LNCaP clone FGC (cell line): ENCODE results near the gene TRIM33.
"Not testable (repeated sequence)": the region's sequence is repeated elsewhere in the genome, so short reads cannot be mapped to it uniquely, and the experiment has no call there.

ENCODE experiments used
- DNase-seq: peaks from one replicate; pipeline ENCODE4 v3.0.0-alpha.2; 2011; ENCODE audit warnings: low read depth
- H3K4me3 ChIP-seq: 2 replicates; pipeline ENCODE4 v1.5.1; 2011; ENCODE audit warnings: mild to moderate bottlenecking, low read depth, low read length, control low read depth
- TF ChIP-seq, protein P1 (sequence below): IDR thresholded peaks from 2 replicates; pipeline ENCODE4 v1.5.1; 2012; ENCODE audit warnings: mild to moderate bottlenecking; ENCODE audit not compliant: control insufficient read depth, insufficient read depth; ENCODE audit errors: extremely low read depth

Gene TRIM33

DNA sequence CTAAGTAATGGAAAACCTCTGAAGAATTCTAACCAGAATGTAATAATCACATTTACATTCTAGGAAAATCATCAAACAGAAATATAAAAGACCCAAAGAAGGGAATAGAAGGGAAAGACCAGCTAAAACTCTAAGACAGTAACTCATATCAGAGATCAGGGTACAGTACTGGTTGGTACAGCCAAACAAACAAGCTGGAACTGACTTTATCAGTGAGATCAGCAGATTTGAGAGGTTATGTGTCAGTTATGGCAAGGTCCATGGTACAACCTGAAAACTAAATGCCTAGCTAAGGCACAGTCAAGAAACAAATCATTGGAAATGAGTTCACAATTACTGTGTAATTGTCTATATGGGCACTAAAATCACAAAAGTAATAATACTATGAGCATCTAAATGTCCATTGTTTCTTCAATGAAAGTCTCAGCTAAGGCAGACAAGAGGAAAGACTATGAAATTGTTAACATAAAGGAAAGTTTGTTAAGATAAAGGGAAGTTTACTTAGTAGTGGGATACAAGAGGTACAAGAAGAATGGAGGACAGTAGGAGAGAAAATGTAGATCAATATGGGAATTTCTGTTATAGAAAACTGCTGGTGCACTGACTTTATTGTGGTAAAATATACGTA, 75.8 kb downstream of the TRIM33 start:
- DNase-seq = peak; percentile 88
- TF ChIP-seq, protein P1, sequence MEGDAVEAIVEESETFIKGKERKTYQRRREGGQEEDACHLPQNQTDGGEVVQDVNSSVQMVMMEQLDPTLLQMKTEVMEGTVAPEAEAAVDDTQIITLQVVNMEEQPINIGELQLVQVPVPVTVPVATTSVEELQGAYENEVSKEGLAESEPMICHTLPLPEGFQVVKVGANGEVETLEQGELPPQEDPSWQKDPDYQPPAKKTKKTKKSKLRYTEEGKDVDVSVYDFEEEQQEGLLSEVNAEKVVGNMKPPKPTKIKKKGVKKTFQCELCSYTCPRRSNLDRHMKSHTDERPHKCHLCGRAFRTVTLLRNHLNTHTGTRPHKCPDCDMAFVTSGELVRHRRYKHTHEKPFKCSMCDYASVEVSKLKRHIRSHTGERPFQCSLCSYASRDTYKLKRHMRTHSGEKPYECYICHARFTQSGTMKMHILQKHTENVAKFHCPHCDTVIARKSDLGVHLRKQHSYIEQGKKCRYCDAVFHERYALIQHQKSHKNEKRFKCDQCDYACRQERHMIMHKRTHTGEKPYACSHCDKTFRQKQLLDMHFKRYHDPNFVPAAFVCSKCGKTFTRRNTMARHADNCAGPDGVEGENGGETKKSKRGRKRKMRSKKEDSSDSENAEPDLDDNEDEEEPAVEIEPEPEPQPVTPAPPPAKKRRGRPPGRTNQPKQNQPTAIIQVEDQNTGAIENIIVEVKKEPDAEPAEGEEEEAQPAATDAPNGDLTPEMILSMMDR = no peak
- no peak overlapping the region for H3K4me3 ChIP-seq

DNA sequence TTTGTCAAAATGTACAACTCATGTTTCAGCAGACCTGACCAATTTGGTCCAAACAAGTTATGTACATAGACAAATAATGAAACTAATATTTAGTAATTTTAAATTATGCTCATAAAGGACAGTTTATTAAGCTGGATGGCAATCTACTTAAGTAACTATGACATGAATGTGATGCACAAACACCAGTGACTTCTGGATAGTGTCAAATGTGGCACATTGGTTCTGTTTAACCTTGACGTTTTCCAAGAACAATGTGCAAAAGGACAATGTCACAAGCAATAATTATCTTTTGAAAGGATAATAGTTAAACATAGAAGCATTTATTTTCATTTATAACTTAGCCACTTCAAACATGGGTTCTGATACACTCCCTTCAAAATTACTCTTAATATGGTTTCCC, 80.0 kb downstream of the TRIM33 start:
- H3K4me3 ChIP-seq = no peak overlapping the region
- TF ChIP-seq, protein P1 = no peak
- no peak for DNase-seq

- TF ChIP-seq, protein P1 = 0 out of 2 replicates have a peak, but pooled peaks have one; percentile 27
- no peak for DNase-seq
- H3K4me3 ChIP-seq = no peak overlapping the region
Measured at GRCh38 chr1:114428083-114428754, 82.8 kb downstream of the TRIM33 start.

GRCh38 chr1:114427612-114428011, 83.4 kb downstream of the TRIM33 start:
- DNase-seq = no peak
- no peak overlapping the region for H3K4me3 ChIP-seq
- TF ChIP-seq, protein P1 = no peak

- DNase-seq = no peak
- TF ChIP-seq, protein P1 = no peak
- H3K4me3 ChIP-seq = no peak overlapping the region
Measured at GRCh38 chr1:114423455-114423854, 87.5 kb downstream of the TRIM33 start.

GRCh38 chr1:114418948-114419347, 92.1 kb downstream of the TRIM33 start:
- not testable (repeated sequence) for H3K4me3 ChIP-seq, DNase-seq

GRCh38 chr1:114397601-114398000, 113.4 kb downstream of the TRIM33 start:
- TF ChIP-seq, protein P1 = no peak
- no peak for DNase-seq
- H3K4me3 ChIP-seq = no peak overlapping the region
